Ramos (cell line): ENCODE results near the gene SLC25A48.
"Not testable (repeated sequence)": the region's sequence is repeated elsewhere in the genome, so short reads cannot be mapped to it uniquely, and the experiment has no call there.

Experiments
- in situ Hi-C: fragments of 300-500 bp; cut with MboI; formaldehyde crosslinking; loops from one replicate; pipeline ENCODE4 v1.14.3; 2022; ENCODE audit warnings: low sequenced_read_pairs; ENCODE audit not compliant: unreplicated experiment

Gene SLC25A48

GRCh38 chr5:135851186-135851914 is 16.9 kb downstream of the SLC25A48 start:
- in situ Hi-C loops, result no loop called here

GRCh38 chr5:135851915-135852845 is 17.7 kb downstream of the SLC25A48 start:
- in situ Hi-C loops, result no loop called here

GRCh38 chr5:135857630-135858311 is 23.3 kb downstream of the SLC25A48 start:
- in situ Hi-C loops, result no loop called here

GRCh38 chr5:135859186-135859585 is 24.7 kb downstream of the SLC25A48 start:
- in situ Hi-C loops, result not testable (repeated sequence)

GRCh38 chr5:135859641-135860040 is 25.2 kb downstream of the SLC25A48 start:
- in situ Hi-C loops, result no loop called here

GRCh38 chr5:135861641-135862040 is 27.2 kb downstream of the SLC25A48 start:
- in situ Hi-C loops, result no loop called here

GRCh38 chr5:135862086-135862485 is 27.6 kb downstream of the SLC25A48 start:
- in situ Hi-C loops, result no loop called here

- in situ Hi-C loops, result no loop called here
Measured at GRCh38 chr5:135862744-135863143, 28.3 kb downstream of the SLC25A48 start.

- in situ Hi-C loops, result no loop called here
Measured at GRCh38 chr5:135864503-135865435, 30.3 kb downstream of the SLC25A48 start.

GRCh38 chr5:135866016-135866415 is 31.6 kb downstream of the SLC25A48 start:
- in situ Hi-C loops, result no loop called here

- in situ Hi-C loops, result no loop called here
Measured at GRCh38 chr5:135867599-135867998, 33.1 kb downstream of the SLC25A48 start.

GRCh38 chr5:135868681-135869080 is 34.2 kb downstream of the SLC25A48 start:
- in situ Hi-C loops, result no loop called here

GRCh38 chr5:135869276-135869675 is 34.8 kb downstream of the SLC25A48 start:
- in situ Hi-C loops, result no loop called here

- in situ Hi-C loops, result no loop called here
Measured at GRCh38 chr5:135869935-135870334, 35.5 kb downstream of the SLC25A48 start.

- in situ Hi-C loops, result no loop called here
Measured at GRCh38 chr5:135871268-135871915, 36.9 kb downstream of the SLC25A48 start.

GRCh38 chr5:135873831-135874230 is 39.4 kb downstream of the SLC25A48 start:
- in situ Hi-C loops, result no loop called here

- in situ Hi-C loops, result no loop called here
Measured at GRCh38 chr5:135874461-135874860, 40.0 kb downstream of the SLC25A48 start.

GRCh38 chr5:135875567-135875966 is 41.1 kb downstream of the SLC25A48 start:
- in situ Hi-C loops, result no loop called here

- in situ Hi-C loops, result no loop called here
Measured at GRCh38 chr5:135876146-135876545, 41.7 kb downstream of the SLC25A48 start.
